Measurements from ENCODE around the gene CALN1.

The CALN1 gene

DNA sequence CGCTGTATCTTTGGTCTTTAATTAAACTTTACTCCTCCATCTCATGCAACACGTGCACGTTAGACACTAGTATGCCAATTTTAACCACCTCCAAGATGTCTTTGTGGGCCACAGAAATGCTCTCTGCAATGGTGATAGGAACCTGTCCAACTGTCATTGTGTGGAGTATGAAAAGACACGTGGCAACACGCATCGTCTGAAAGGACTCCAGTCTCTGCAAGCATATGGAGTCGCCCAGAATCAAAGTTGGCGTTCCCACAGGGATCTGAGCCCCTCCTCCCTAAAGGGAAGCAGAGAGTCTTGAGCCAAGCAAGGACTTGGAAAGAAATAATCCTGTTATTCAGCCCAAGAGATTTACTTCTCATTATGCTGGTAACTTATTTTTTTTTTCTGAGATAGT, 301.1 kb downstream of the CALN1 start:
- in situ Hi-C loops (cut with HindIII; ENCODE audit: low pct_unique_long_range_greater_than_20kb, low sequenced_read_pairs), result no loop called here
- DNase-seq (ENCODE audit: low read depth in 1 of 2, low spot score in 1 of 2), result no peak
- TF ChIP-seq JUND (IDR thresholded peaks at IDR 0.05; ENCODE audit: low read depth), result no peak

DNA sequence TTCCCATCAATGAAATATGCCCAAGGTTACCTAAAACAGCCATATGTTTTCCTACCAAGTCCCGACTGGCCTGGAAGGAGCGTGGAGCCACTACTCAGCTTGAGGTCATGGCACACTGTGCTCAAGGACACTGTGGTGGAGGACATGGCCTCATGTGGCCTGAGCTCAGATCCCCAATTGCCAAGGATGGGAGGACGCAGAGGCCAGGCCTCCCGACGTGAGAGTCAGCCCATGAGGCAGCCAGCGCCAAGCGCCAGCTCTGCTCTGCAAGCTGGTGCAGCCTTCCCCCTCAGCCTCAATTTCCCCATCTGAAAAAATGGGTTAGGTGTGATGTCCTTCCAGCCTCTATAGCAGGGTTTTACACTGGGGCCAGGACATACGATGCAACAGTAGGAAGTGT, 302.6 kb downstream of the CALN1 start:
- in situ Hi-C loops (cut with HindIII; ENCODE audit: low pct_unique_long_range_greater_than_20kb, low sequenced_read_pairs), result no loop called here
- TF ChIP-seq JUND (IDR thresholded peaks at IDR 0.05; ENCODE audit: low read depth), result no peak
- no peak for DNase-seq (ENCODE audit: low read depth in 1 of 2, low spot score in 1 of 2)

DNA sequence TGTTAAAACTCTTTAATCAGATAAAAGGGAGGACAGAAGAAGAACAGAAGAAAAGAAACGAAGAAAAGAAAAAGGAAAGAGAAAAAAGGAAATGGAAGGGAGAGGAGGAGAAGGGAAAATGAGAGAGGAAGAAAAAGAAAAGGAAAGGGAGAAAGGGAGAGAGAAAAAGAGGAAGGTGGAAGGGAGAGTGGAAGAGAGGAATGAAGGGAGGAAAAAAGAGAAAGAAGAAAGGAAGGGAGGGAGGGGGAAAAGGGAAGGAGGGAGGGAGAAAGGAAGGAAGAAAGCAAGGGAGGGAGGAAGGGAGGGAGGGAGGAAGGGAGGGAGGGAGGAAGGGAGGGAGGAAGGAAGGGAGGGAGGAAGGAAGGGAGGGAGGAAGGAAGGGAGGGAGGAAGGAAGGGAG, 305.7 kb downstream of the CALN1 start:
- in situ Hi-C loops (cut with HindIII; ENCODE audit: low pct_unique_long_range_greater_than_20kb, low sequenced_read_pairs), result no loop called here
- no peak for DNase-seq (ENCODE audit: low read depth in 1 of 2, low spot score in 1 of 2)
- no peak for TF ChIP-seq JUND (IDR thresholded peaks at IDR 0.05; ENCODE audit: low read depth)

DNA sequence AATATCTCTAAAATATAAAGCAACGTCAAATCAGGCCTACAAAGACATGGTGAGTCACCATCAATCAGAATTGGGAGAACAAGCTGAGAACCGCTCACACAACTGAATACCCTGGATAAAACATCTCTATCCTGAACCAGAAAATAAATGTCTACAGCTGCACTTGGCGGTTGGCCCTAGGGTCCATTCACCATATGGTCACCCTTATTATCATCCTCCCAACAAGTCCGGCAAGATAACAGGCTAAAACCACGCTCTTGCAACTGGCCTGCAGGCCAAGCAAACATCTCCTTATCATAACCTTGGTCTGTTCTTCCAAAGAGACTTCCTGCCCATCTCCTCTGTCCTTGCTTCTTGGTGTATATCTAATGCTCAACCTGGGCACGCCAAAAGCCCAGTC, 310.7 kb downstream of the CALN1 start:
- DNase-seq (ENCODE audit: low read depth in 1 of 2, low spot score in 1 of 2), result no peak
- no peak for TF ChIP-seq JUND (IDR thresholded peaks at IDR 0.05; ENCODE audit: low read depth)
- in situ Hi-C loops (cut with HindIII; ENCODE audit: low pct_unique_long_range_greater_than_20kb, low sequenced_read_pairs), result no loop called here

GRCh38 chr7:72099784-72100183, 312.4 kb downstream of the CALN1 start:
- no peak for DNase-seq (ENCODE audit: low read depth in 1 of 2, low spot score in 1 of 2)
- in situ Hi-C loops (cut with HindIII; ENCODE audit: low pct_unique_long_range_greater_than_20kb, low sequenced_read_pairs), result no loop called here
- TF ChIP-seq JUND (IDR thresholded peaks at IDR 0.05; ENCODE audit: low read depth), result no peak

DNA sequence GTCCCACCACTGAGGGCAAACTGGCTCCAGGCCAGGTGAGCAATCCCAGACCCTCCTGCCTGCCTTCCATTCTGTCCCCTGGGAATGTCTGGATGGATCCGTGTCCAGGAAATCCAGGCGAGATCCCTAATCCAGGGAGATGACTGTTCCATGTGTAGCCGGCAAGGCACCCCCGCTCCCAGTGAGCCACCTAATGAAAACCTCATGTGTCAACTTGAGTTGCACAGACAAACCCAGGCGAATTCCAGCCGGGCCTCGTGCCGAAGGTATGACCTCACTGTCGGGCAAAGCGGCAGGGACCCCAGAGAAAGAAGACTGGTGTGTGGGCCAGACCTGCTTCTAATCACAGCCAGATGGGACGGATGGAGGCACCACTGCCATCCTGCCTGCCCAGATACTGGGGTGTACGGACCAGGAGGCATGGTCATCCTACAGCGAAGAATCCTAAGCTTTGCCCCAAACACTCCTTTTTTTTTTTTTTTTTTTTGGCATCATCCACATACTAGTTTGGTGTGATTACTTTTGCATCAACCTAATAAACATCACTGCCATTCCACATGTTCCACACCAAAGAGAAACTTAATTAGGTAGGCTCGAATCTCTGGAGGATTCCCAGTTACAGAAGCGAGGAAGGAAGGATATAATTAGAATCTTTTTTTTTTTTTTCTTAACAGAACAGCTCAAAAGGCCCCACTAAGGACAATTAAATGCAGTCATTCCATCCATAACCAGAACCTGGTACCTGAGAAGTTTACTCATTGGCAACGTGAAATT, 313.1 kb downstream of the CALN1 start:
- no peak for TF ChIP-seq JUND (IDR thresholded peaks at IDR 0.05; ENCODE audit: low read depth)
- in situ Hi-C loops (cut with HindIII; ENCODE audit: low pct_unique_long_range_greater_than_20kb, low sequenced_read_pairs), result no loop called here
- DNase-seq (ENCODE audit: low read depth in 1 of 2, low spot score in 1 of 2), result no peak

DNA sequence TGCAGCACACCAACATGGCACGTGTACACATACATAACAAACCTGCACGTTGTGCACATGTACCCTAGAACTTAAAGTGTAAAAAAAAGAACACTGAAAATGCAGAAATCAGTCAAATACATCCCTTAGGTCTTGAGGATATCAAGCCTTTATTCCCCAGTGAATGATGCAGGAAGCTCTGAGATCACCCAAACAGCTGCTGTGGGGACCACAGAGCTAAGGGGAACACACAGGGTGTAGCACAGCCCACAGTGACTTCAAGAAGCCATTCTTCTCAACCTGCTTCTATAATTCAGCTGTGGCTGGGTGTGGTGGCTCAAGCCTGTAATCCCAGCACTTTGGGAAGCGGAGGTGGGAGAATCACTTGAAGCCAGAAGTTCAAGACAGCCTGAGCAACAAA, 314.9 kb downstream of the CALN1 start:
- no peak for TF ChIP-seq JUND (IDR thresholded peaks at IDR 0.05; ENCODE audit: low read depth)
- no peak for DNase-seq (ENCODE audit: low read depth in 1 of 2, low spot score in 1 of 2)
- in situ Hi-C loops (cut with HindIII; ENCODE audit: low pct_unique_long_range_greater_than_20kb, low sequenced_read_pairs), result no loop called here

- in situ Hi-C loops (cut with HindIII; ENCODE audit: low pct_unique_long_range_greater_than_20kb, low sequenced_read_pairs), result no loop called here
- no peak for TF ChIP-seq JUND (IDR thresholded peaks at IDR 0.05; ENCODE audit: low read depth)
- DNase-seq (ENCODE audit: low read depth in 1 of 2, low spot score in 1 of 2), result no peak
Observed at GRCh38 chr7:72092769-72093168, 319.4 kb downstream of the CALN1 start.

GRCh38 chr7:72087926-72088325, 324.2 kb downstream of the CALN1 start:
- no peak for TF ChIP-seq JUND (IDR thresholded peaks at IDR 0.05; ENCODE audit: low read depth)
- no peak for DNase-seq (ENCODE audit: low read depth in 1 of 2, low spot score in 1 of 2)
- in situ Hi-C loops (cut with HindIII; ENCODE audit: low pct_unique_long_range_greater_than_20kb, low sequenced_read_pairs), result no loop called here

- DNase-seq (ENCODE audit: low read depth in 1 of 2, low spot score in 1 of 2), result no peak
- no peak for TF ChIP-seq JUND (IDR thresholded peaks at IDR 0.05; ENCODE audit: low read depth)
- in situ Hi-C loops (cut with HindIII; ENCODE audit: low pct_unique_long_range_greater_than_20kb, low sequenced_read_pairs), result no loop called here
Observed at GRCh38 chr7:72080865-72081510, 331.1 kb downstream of the CALN1 start.

- no peak for TF ChIP-seq JUND (IDR thresholded peaks at IDR 0.05; ENCODE audit: low read depth)
- in situ Hi-C loops (cut with HindIII; ENCODE audit: low pct_unique_long_range_greater_than_20kb, low sequenced_read_pairs), result no loop called here
- DNase-seq (ENCODE audit: low read depth in 1 of 2, low spot score in 1 of 2), result peak; percentile 18 to 73
Observed at GRCh38 chr7:72080341-72080766, 331.8 kb downstream of the CALN1 start.

- no peak for DNase-seq (ENCODE audit: low read depth in 1 of 2, low spot score in 1 of 2)
- no peak for TF ChIP-seq JUND (IDR thresholded peaks at IDR 0.05; ENCODE audit: low read depth)
- in situ Hi-C loops (cut with HindIII; ENCODE audit: low pct_unique_long_range_greater_than_20kb, low sequenced_read_pairs), result no loop called here
Observed at GRCh38 chr7:72078856-72079255, 333.3 kb downstream of the CALN1 start.

- DNase-seq (ENCODE audit: low read depth in 1 of 2, low spot score in 1 of 2), result no peak
- in situ Hi-C loops (cut with HindIII; ENCODE audit: low pct_unique_long_range_greater_than_20kb, low sequenced_read_pairs), result no loop called here
- no peak for TF ChIP-seq JUND (IDR thresholded peaks at IDR 0.05; ENCODE audit: low read depth)
Observed at GRCh38 chr7:72078301-72078700, 333.8 kb downstream of the CALN1 start.

Measured in T47D (cell line).